A172 (cell line): ENCODE data around the gene NR2C2AP. TPM values are rescaled to one million over a fixed set of nuclear protein-coding genes. Genes with fewer than 3 reads are reported as not detected.

Experiments
- DNase-seq: peaks from one replicate; pipeline ENCODE4 v3.0.0-alpha.2; 2015; ENCODE audit warnings: low spot score
- total RNA-seq: library from RNA; depleted of rRNA; stranded (reverse); fragments of >200 nt; shearing (Covaris generic); gene quantifications from 2 replicates; pipeline ENCODE4 v1.2.3, GENCODE V29; 2014; rRNA removed

Gene NR2C2AP
- total RNA-seq, 1 experiment from 2014 or later, result 30.3 TPM

- DNase-seq, result no peak
Measured at GRCh38 chr19:19152668-19153384, 50.4 kb downstream of the NR2C2AP start.

- no peak for DNase-seq
Measured at GRCh38 chr19:19151418-19151817, 51.8 kb downstream of the NR2C2AP start.

Other genes starting within 250 kb of the NR2C2AP start
- 47.7 and 48.9 TPM in 2 replicates for gene SUGP2, start 169.9 kb downstream of the NR2C2AP start, total RNA-seq
- gene ARMC6, start 169.8 kb downstream of the NR2C2AP start, total RNA-seq, result 77.1 and 79.5 TPM in 2 replicates
- gene SLC25A42, start 139.4 kb downstream of the NR2C2AP start, total RNA-seq, result 4.0 and 5.0 TPM in 2 replicates
- 29.1 and 31.5 TPM in 2 replicates for gene TMEM161A, start 64.9 kb downstream of the NR2C2AP start, total RNA-seq
- gene MEF2B, start 33.2 kb downstream of the NR2C2AP start, total RNA-seq, result not detected in 2 replicates
- gene BORCS8, start 11.3 kb downstream of the NR2C2AP start, total RNA-seq, result 22.0 and 25.6 TPM in 2 replicates
- gene RFXANK, start 11.2 kb downstream of the NR2C2AP start, total RNA-seq, result 122 TPM in 2 replicates
- gene NCAN, start 8.5 kb upstream of the NR2C2AP start, total RNA-seq, result not detected in 2 replicates
- gene TM6SF2, start 69.9 kb upstream of the NR2C2AP start, total RNA-seq, result not detected in 2 replicates
- 24.0 and 34.2 TPM in 2 replicates for gene SUGP1, start 117.1 kb upstream of the NR2C2AP start, total RNA-seq
- gene MAU2, start 117.4 kb upstream of the NR2C2AP start, total RNA-seq, result 23.8 and 24.0 TPM in 2 replicates
- 62.1 and 84.0 TPM in 2 replicates for gene GATAD2A, start 202.3 kb upstream of the NR2C2AP start, total RNA-seq